GM19438 (cell line): ENCODE data around the gene EIF4H.
"Not testable (repeated sequence)": the region's sequence is repeated elsewhere in the genome, so short reads cannot be mapped to it uniquely, and the experiment has no call there.

Experiments
- ATAC-seq: cut with Tn5 transposase; IDR thresholded peaks from one replicate; pipeline ENCODE4 v1.9.1; 2021; ENCODE audit warnings: low read depth; ENCODE audit not compliant: unreplicated experiment

EIF4H gene

GRCh38 chr7:74197449-74198124 is 23.4 kb downstream of the EIF4H start:
- no peak for ATAC-seq

- ATAC-seq: no peak
These were observed 25.6 kb downstream of the EIF4H start for GRCh38 chr7:74199551-74200355.

DNA sequence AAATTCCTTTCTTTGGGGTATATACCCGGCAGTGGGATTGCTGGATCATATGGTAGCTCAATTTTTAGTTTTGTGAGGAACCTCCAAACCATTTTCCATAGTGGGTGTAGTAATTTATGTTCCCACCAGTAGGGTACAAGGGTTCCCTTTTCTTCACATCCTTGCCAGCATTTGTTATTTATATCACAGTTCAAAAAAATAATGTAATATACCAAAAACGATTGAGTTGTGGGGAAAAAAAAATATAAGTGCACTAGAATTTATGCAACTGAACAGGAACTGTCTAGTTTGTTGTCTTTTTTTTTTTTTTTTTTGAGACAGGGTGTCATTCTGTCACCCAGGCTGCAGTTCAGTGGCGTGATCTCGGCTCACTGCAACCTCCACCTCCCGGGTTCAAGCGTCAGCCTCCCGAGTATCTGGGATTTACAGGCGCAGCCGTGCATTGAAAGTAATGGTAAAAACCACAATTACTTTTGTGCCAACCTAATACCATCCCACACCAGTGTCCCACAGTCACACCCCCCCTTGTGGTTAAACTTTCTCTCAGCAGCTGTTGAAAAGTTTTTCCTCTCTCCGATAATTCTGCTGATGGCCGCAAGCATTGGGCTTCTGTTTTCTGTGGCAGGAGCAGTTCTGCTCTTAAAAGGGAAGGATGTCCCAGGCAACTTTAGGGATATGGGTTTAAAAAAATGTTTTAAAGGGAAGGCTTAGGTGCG is 28.8 kb downstream of the EIF4H start:
- no peak for ATAC-seq

DNA sequence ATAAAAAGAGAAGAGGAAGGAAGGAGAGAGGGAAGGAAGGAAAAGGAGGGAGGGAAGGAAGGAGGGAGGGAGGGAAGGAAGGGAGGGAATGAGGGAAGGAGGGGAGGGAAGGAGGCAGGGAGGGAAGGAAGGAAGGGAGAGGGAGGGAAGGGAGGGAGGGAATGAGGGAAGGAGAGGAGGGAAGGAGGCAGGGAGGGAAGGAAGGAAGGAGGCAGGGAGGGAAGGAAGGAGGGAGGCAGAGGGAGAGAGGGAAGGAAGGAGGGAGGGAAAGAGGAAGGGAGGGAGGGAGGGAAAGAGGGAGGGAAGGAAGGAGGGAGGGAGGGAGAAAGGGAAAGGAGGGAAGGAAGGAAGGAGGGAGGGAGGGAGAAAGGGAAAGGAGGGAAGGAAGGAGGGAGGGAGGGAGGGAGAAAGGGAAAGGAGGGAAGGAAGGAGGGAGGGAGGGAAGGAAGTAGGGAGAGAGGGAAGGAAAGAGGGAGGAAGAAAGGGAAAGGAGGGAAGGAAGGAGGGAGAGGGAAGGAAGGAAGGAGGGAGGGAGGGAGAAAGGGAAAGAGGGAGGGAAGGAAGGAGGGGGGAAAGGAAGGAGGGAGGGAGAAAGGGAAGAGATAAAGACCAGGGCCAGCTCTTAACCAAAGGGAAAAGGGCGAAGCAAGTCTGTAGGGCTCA is 29.9 kb downstream of the EIF4H start:
- ATAC-seq: no peak

DNA sequence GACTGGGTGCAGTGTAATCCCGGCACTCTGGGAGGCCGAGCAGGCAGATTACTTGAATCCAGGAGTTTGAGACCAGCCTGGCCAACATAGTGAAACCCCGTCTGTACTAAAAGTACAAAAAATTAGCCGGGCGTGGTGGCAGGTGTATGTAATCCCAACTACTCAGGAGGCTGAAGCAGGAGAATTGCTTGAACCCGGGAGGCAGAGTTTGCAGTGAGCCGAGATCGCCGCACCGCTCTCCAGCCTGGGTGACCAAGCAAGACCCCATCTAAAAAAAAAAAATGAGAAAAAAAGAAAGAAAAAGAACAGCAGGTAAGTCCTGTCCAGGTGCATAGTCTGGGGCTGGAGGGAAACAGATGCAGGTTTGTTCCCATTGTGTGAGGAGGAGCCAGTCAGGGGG is 31.9 kb downstream of the EIF4H start:
- ATAC-seq: not testable (repeated sequence)

- ATAC-seq: no peak
These were observed 32.5 kb downstream of the EIF4H start for GRCh38 chr7:74206589-74207120.

GRCh38 chr7:74207586-74207985 is 33.4 kb downstream of the EIF4H start:
- ATAC-seq: no peak

GRCh38 chr7:74208241-74208640 is 34.1 kb downstream of the EIF4H start:
- not testable (repeated sequence) for ATAC-seq

- no peak for ATAC-seq
These were observed 38.5 kb downstream of the EIF4H start for GRCh38 chr7:74212661-74213060.

GRCh38 chr7:74214816-74215630 is 40.9 kb downstream of the EIF4H start:
- no peak for ATAC-seq

DNA sequence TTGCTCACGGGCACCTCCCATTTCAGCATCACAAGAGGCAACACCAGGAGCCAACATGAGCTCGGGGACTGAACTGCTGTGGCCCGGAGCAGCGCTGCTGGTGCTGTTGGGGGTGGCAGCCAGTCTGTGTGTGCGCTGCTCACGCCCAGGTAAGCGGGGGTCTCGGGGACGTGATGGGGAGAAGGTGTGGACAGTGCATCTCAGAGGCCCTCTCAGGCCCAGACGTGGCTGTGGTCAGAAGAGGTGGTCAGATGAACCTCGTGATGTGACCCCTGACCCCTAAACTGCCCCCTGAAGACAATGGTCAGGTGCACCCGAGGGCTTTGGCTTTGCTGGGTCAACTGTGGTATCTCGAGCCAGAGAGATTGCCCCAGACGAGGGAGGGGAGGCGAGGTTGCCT is 41.8 kb downstream of the EIF4H start:
- no peak for ATAC-seq

- no peak for ATAC-seq
These were observed 42.2 kb downstream of the EIF4H start for GRCh38 chr7:74216361-74216761.

DNA sequence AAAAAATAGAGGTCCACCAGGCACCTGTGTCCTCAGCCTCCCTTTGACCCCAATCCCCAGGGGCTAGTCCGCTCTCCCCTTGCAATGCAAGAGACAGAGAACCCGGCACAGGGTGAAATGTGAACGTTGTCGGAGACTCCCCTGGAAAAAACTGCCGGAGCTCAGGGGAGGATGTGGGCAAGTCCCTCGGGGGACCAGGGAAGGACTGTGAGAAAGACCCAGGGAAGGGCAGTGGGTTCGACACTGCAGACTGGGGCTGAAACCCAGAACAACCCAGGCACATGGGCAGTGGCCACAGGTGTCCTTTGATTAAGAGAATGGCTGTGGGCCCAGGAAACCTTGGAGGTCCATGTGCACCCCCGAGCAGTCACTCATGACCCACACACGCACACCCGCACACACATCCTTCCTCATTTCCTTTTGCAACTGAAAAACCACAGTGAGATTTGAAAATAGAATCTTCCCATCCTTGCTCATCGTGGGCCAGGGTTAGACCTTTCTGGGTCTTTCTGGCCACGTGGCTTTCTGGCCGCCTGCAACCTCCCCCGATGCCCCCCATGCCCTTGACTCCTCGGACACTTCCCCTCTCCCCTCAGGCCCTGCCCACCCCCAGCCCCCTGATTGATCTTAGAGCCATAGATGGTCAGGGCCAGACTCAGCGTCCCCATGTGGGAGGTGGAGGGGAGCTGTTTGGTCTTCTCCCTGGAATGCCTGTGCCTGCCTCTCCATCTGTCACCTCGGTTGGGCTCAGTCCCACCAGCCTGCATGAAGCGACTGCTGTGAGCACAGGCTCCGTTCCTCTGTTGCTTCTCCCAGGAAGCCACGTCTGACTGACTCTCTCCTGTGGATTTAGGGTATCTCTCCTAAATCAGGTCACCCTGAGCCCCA is 43.5 kb downstream of the EIF4H start:
- ATAC-seq: peak; percentile 60

DNA sequence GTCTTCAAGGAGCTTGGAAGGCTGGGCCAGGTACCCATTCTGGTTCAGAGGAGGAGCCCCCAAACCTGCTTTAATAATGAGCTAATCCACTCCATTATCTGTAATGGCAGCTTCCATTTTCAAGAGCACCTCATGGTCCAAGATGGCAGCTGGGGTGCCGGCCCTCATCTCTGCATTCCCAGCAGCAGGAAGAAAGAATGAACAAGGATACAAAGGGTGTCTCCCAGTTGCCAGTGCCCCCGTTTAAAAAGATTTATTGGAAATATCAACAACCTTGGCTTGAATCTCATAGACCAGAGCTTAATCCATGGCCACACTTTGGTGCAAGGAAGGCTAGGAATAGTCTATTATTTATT is 44.2 kb downstream of the EIF4H start:
- no peak for ATAC-seq

DNA sequence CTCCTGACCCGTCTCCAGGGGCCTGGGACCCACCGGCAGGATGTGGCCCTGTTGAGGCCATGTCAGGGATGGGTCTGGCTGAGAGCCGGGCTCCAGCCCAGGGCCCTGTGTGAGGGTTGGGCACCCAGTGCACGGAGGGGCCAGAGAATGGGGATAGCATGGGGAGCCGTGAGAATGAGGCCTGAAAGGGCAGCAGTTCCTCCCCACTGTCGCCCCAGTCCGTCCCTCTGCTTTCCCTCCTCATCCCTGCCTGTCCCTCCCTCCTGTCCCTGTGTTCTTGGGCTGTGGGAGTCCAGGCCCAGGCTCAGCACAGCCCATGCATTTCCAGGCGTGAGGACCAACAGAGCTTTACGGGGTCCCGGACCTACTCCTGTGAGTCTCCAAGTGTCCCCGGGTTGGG is 45.3 kb downstream of the EIF4H start:
- no peak for ATAC-seq

GRCh38 chr7:74220229-74220628 is 46.1 kb downstream of the EIF4H start:
- no peak for ATAC-seq

DNA sequence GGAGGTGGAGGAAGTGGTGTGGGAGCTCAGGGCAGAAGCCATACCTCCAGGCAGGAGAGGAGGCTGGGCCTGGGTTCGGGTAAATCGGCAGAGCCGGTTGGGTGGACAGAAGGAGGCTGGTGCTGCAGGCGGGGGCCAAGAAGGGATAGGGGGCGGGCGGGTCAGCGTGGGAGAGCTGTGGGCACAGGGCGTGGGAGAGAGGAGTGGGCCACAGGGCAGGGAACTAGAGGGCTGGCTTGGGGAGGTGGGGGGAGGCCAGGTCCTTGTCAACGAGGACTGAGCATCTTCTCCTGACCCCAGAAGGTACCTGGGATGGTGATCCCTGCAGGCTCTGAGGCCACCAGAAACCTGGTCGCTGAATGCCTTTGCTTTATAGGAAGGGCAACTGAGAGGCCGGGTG is 47.6 kb downstream of the EIF4H start:
- ATAC-seq: no peak

DNA sequence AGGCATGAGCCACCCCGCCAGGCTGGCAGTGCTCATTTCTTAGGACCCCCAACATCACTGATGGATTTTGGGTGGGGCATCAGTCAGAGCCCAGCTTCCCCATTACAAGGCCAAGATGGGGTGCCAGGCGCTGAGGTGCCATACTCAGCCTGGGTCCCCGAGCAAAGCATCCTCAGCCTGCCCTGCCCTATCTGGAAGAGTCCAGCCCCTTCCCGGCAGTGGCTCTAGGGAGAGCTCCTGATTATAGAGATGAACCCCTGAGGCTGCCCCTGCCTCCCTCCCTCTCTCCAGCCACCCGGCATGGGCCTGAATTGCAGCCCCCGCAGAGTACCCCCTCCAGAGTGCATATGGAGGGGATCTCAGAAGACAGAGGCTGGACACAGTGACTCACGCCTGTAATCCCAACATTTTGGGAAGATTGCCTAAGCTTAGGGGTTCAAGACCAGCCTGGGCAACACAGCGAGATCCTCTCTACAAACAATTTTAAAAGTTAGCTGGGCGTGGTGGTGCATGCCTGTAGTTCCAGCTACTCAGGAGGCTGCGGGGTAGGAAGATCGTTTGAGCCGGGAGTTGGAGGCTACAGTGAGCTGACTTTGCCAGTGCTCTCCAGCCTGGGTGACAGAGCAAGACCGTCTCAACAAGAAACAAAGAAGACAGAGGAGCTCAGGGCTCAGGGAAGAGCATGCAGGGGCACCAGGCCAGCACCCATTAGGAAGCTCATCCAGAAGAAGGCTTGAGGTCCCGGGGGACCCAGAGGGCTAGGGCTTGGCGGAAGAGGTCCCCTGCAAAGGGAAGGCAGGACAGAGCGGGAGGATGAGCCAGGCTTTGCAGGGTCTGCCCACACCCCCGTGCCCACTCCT is 48.9 kb downstream of the EIF4H start:
- ATAC-seq: no peak
